ENCODE results near the gene PSMG1.

DNA sequence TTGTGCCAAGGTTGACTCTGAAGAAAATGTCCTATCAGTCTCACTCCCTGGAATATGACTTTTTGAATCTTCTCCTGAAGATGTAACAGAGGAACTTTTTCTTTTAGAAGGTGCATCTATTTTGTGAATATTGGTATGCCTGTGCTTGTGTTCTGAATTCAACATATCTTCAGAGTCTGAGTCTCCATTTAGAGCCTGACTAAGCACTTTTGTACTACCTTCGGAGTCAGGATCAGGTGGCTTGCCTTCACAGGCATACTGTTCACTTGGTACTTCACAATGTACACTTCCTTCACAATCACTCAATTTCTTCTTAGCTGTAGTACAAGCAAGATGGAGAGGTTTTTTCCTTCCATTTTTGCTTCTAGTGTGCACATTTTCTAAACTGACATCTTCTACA is 13.6 kb upstream of the PSMG1 start:
- TF ChIP-seq, protein P1, sequence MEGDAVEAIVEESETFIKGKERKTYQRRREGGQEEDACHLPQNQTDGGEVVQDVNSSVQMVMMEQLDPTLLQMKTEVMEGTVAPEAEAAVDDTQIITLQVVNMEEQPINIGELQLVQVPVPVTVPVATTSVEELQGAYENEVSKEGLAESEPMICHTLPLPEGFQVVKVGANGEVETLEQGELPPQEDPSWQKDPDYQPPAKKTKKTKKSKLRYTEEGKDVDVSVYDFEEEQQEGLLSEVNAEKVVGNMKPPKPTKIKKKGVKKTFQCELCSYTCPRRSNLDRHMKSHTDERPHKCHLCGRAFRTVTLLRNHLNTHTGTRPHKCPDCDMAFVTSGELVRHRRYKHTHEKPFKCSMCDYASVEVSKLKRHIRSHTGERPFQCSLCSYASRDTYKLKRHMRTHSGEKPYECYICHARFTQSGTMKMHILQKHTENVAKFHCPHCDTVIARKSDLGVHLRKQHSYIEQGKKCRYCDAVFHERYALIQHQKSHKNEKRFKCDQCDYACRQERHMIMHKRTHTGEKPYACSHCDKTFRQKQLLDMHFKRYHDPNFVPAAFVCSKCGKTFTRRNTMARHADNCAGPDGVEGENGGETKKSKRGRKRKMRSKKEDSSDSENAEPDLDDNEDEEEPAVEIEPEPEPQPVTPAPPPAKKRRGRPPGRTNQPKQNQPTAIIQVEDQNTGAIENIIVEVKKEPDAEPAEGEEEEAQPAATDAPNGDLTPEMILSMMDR (conservative IDR thresholded peaks at IDR 0.05; ENCODE audit: low read depth, low read length), result no peak
- TF ChIP-seq EZH2phosphoT487 (IDR thresholded peaks at IDR 0.05; ENCODE audit: borderline replicate concordance, low read length) (no peak), EZH2 (IDR thresholded peaks at IDR 0.05; ENCODE audit: low read length, unreplicated experiment) (no peak)
